HepG2 (cell line): ENCODE data around the gene PSMB11. TPM values are rescaled to one million over a fixed set of nuclear protein-coding genes. Genes with fewer than 3 reads are reported as not detected.

Experiments
- EP300 ChIP-seq, 3 experiments: sonication (generic) in 1 of 3; formaldehyde crosslinking in 1 of 3; IDR thresholded peaks; 2 replicates each; pipeline versions ENCODE4 v1.5.1 to v1.6.1; 2011 to 2020; ENCODE audit warnings: low read depth in 2 of 3, low read length in 2 of 3, borderline replicate concordance in 1 of 3, improper control_type of control experiment in 1 of 3, mild to moderate bottlenecking in 1 of 3, missing genetic modification reagents in 1 of 3, moderate library complexity in 1 of 3
- FOXA3 ChIP-seq: IDR thresholded peaks from 2 replicates; pipeline ENCODE4 v1.6.1; 2016; ENCODE audit warnings: missing genetic modification reagents, missing compliant biosample characterization
- HDAC1 ChIP-seq: sonication (generic); formaldehyde crosslinking; IDR thresholded peaks from 2 replicates; pipeline ENCODE4 v1.5.1; 2020; ENCODE audit warnings: mild to moderate bottlenecking, missing genetic modification reagents
- HIVEP1 ChIP-seq: sonication (generic); formaldehyde crosslinking; IDR thresholded peaks from 2 replicates; pipeline ENCODE4 v1.4.0; 2020; ENCODE audit warnings: mild to moderate bottlenecking, missing genetic modification reagents
- HOXA3 ChIP-seq: sonication (generic); formaldehyde crosslinking; IDR thresholded peaks from 2 replicates; pipeline ENCODE4 v1.5.0; 2020; ENCODE audit warnings: missing genetic modification reagents
- NBN ChIP-seq: fragments of 450-650 bp; conservative IDR thresholded peaks from 2 replicates; pipeline ENCODE4 v1.6.1; 2017
- PHF20 ChIP-seq: sonication (generic); formaldehyde crosslinking; IDR thresholded peaks from 2 replicates; pipeline ENCODE4 v1.5.0; 2020; ENCODE audit warnings: mild to moderate bottlenecking, missing genetic modification reagents
- POLR2AphosphoS2 ChIP-seq: IDR thresholded peaks from 2 replicates; pipeline ENCODE4 v1.6.1; 2011; ENCODE audit warnings: low read depth, low read length, improper control_type of control experiment
- TCF12 ChIP-seq, 2 experiments: fragments of 450-650 bp in 1 of 2; sonication (generic) in 1 of 2; formaldehyde crosslinking in 1 of 2; IDR thresholded peaks; 2 replicates each; pipeline versions ENCODE4 v1.6.1 to v1.8.0; 2017 to 2022; ENCODE audit warnings: antibody characterized with exemption in 1 of 2, mild to moderate bottlenecking in 1 of 2, missing genetic modification reagents in 1 of 2, moderate library complexity in 1 of 2
- UBTF ChIP-seq: sonication (generic); formaldehyde crosslinking; IDR thresholded peaks from 2 replicates; pipeline ENCODE4 v1.4.0; 2020; ENCODE audit warnings: mild to moderate bottlenecking, missing genetic modification reagents
- YEATS2 ChIP-seq: sonication (generic); formaldehyde crosslinking; IDR thresholded peaks from 2 replicates; pipeline ENCODE4 v1.4.0; 2020; ENCODE audit warnings: missing genetic modification reagents, borderline replicate concordance
- ZNF101 ChIP-seq: sonication (generic); formaldehyde crosslinking; IDR thresholded peaks from 2 replicates; pipeline ENCODE4 v1.4.0; 2020; ENCODE audit warnings: mild to moderate bottlenecking, low read depth, missing genetic modification reagents, borderline replicate concordance
- ZNF124 ChIP-seq: sonication (generic); formaldehyde crosslinking; IDR thresholded peaks from 2 replicates; pipeline ENCODE4 v1.4.0; 2020; ENCODE audit warnings: missing genetic modification reagents
- ZNF292 ChIP-seq: sonication (generic); formaldehyde crosslinking; IDR thresholded peaks from 2 replicates; pipeline ENCODE4 v1.8.1; 2022; ENCODE audit warnings: mild to moderate bottlenecking, low read depth, missing genetic modification reagents, borderline replicate concordance
- ZNF430 ChIP-seq: sonication (generic); formaldehyde crosslinking; IDR thresholded peaks from 2 replicates; pipeline ENCODE4 v1.9.0; 2021; ENCODE audit warnings: mild to moderate bottlenecking, missing genetic modification reagents
- ZNF691 ChIP-seq: sonication (generic); formaldehyde crosslinking; IDR thresholded peaks from 2 replicates; pipeline ENCODE4 v1.4.0; 2020; ENCODE audit warnings: missing genetic modification reagents, low read depth, mild to moderate bottlenecking, borderline replicate concordance
- ZNF839 ChIP-seq: sonication (generic); formaldehyde crosslinking; IDR thresholded peaks from 2 replicates; pipeline ENCODE4 v1.4.0; 2020; ENCODE audit warnings: missing genetic modification reagents, mild to moderate bottlenecking, borderline replicate concordance
- polyA plus RNA-seq, 8 experiments: library from polyadenylated mRNA; depleted of rRNA in 3 of 8; stranded (reverse) in 7 of 8; unstranded in 1 of 8; fragments of >200 nt; fragmentation: Illumina TruSeq in 4 of 8; extraction: Trizol in 4 of 8; gene quantifications; 2 replicates each; pipeline versions ENCODE4 v1.2.1 to v1.2.3, GENCODE V29; 2011 to 2016; ENCODE audit warnings: low read depth in 4 of 8, missing spikeins in 1 of 8, mixed read lengths in 1 of 8; ENCODE audit not compliant: insufficient read depth in 1 of 8
- total RNA-seq, 5 experiments: library from RNA; depleted of rRNA; stranded (reverse); fragments of >200 nt; fragmentation: Illumina TruSeq; extraction: Trizol; gene quantifications; 2 replicates each; pipeline ENCODE4 v1.2.3, GENCODE V29; 2016; ENCODE audit warnings: low read depth in 1 of 5
- TF ChIP-seq, protein P1 (sequence below): sonication (generic); formaldehyde crosslinking; IDR thresholded peaks from 2 replicates; pipeline ENCODE4 v1.5.0; 2020; ENCODE audit warnings: missing genetic modification reagents
- TF ChIP-seq, protein P2 (sequence below): sonication (generic); formaldehyde crosslinking; IDR thresholded peaks from 2 replicates; pipeline ENCODE4 v1.8.1; 2023; ENCODE audit warnings: mild to moderate bottlenecking, inconsistent platforms, moderate library complexity, missing genetic modification reagents, borderline replicate concordance
- TF ChIP-seq, protein P3 (sequence below): sonication (generic); formaldehyde crosslinking; IDR thresholded peaks from 2 replicates; pipeline ENCODE4 v1.9.0; 2021; ENCODE audit warnings: missing genetic modification reagents, borderline replicate concordance

The PSMB11 gene
- total and polyA plus RNA-seq, 2 of the 13 experiments (the other 11 are each of a cell fraction or from before 2014, with no cell fraction given), result not detected

GRCh38 chr14:23071244-23071920, 29.4 kb downstream of the PSMB11 start (continued):
- TF ChIP-seq ZNF292, result peak; percentile 79; the same call in 1 of the 2 replicates
- peak; percentile 91 for TF ChIP-seq YEATS2 (CRISPR knock-in tag)
- peak; percentile 94; the same call in 1 of the 2 replicates for TF ChIP-seq ZNF839
- TF ChIP-seq NBN, result no peak
- TF ChIP-seq UBTF (CRISPR knock-in tag), result peak; percentile 46; the same call in 1 of the 2 replicates
- peak; percentile 79; the same call in 1 of the 2 replicates for TF ChIP-seq ZNF430 (CRISPR knock-in tag)
- TF ChIP-seq TCF12 (IDR thresholded peaks at IDR 0.05), result no peak
- TF ChIP-seq TCF12 (CRISPR knock-in tag; IDR thresholded peaks at IDR 0.05), result peak; percentile 77; the same call in 1 of the 2 replicates
- peak; percentile 75; the same call in 1 of the 2 replicates for TF ChIP-seq ZNF691
- TF ChIP-seq HOXA3 (CRISPR knock-in tag), result peak; percentile 91
- no peak; the same call in 1 of the 2 replicates for TF ChIP-seq ZNF101
- peak; percentile 77 for TF ChIP-seq PHF20
- peak; percentile 68 for TF ChIP-seq FOXA3 (CRISPR knock-in tag)
- TF ChIP-seq HIVEP1 (CRISPR knock-in tag), result peak; percentile 67; the same call in 1 of the 2 replicates
- TF ChIP-seq, protein P1, sequence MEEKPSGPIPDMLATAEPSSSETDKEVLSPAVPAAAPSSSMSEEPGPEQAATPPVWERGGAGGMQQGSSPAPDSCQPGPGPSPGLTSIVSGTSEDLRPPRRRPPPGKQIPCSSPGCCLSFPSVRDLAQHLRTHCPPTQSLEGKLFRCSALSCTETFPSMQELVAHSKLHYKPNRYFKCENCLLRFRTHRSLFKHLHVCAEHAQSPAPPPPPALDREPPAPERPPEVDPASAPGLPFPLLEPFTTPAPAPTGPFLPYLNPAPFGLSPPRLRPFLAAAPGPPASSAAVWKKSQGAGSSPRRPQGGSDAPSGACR (CRISPR knock-in tag), result peak; percentile 95; the same call in 1 of the 2 replicates
- peak; percentile 82 for TF ChIP-seq HDAC1 (CRISPR knock-in tag)
- 0 out of 4 replicates have a peak, but pooled peaks of 1 of the 2 experiments have one; percentile 11 for TF ChIP-seq EP300 (IDR thresholded peaks at IDR 0.05; ENCODE audit: low read depth in 2 of 2, low read length in 2 of 2)
- peak; percentile 26; the same call in 1 of the 2 replicates for TF ChIP-seq EP300 (CRISPR knock-in tag; IDR thresholded peaks at IDR 0.05; ENCODE audit: borderline replicate concordance)
- TF ChIP-seq, protein P2, sequence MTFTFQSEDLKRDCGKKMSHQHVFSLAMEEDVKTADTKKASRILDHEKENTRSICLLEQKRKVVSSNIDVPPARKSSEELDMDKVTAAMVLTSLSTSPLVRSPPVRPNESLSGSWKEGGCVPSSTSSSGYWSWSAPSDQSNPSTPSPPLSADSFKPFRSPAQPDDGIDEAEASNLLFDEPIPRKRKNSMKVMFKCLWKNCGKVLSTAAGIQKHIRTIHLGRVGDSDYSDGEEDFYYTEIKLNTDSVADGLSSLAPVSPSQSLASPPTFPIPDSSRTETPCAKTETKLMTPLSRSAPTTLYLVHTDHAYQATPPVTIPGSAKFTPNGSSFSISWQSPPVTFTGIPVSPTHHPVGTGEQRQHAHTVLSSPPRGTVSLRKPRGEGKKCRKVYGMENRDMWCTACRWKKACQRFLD (CRISPR knock-in tag), result no peak
- TF ChIP-seq POLR2AphosphoS2, result peak; percentile 96
- TF ChIP-seq, protein P3, sequence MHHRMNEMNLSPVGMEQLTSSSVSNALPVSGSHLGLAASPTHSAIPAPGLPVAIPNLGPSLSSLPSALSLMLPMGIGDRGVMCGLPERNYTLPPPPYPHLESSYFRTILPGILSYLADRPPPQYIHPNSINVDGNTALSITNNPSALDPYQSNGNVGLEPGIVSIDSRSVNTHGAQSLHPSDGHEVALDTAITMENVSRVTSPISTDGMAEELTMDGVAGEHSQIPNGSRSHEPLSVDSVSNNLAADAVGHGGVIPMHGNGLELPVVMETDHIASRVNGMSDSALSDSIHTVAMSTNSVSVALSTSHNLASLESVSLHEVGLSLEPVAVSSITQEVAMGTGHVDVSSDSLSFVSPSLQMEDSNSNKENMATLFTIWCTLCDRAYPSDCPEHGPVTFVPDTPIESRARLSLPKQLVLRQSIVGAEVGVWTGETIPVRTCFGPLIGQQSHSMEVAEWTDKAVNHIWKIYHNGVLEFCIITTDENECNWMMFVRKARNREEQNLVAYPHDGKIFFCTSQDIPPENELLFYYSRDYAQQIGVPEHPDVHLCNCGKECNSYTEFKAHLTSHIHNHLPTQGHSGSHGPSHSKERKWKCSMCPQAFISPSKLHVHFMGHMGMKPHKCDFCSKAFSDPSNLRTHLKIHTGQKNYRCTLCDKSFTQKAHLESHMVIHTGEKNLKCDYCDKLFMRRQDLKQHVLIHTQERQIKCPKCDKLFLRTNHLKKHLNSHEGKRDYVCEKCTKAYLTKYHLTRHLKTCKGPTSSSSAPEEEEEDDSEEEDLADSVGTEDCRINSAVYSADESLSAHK (CRISPR knock-in tag), result no peak
- TF ChIP-seq ZNF124 (CRISPR knock-in tag), result peak; percentile 87; the same call in 1 of the 2 replicates
